ENCODE data around the gene CAMKK1.

CAMKK1 gene

DNA sequence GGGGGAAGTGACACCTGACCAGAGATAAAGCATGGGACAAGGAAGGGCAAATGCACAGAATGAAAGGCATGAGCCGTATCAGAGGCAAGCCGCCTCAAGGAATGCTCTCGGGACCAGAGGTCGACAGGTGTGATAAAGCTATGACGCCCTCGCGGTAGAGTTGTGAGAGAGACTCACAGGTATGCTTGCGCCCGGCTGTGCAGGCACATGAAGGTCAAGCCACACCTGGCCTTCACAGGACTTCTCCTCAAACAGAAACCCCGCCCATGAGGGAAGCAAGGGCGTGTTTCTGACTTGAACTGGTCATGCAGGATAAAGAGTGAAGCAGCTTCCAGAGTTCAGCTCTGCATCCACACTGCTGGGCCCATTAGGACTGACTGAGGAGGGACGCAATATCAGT is 54.6 kb downstream of the CAMKK1 start:
- TF ChIP-seq, protein P1, sequence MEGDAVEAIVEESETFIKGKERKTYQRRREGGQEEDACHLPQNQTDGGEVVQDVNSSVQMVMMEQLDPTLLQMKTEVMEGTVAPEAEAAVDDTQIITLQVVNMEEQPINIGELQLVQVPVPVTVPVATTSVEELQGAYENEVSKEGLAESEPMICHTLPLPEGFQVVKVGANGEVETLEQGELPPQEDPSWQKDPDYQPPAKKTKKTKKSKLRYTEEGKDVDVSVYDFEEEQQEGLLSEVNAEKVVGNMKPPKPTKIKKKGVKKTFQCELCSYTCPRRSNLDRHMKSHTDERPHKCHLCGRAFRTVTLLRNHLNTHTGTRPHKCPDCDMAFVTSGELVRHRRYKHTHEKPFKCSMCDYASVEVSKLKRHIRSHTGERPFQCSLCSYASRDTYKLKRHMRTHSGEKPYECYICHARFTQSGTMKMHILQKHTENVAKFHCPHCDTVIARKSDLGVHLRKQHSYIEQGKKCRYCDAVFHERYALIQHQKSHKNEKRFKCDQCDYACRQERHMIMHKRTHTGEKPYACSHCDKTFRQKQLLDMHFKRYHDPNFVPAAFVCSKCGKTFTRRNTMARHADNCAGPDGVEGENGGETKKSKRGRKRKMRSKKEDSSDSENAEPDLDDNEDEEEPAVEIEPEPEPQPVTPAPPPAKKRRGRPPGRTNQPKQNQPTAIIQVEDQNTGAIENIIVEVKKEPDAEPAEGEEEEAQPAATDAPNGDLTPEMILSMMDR (IDR thresholded peaks at IDR 0.05; ENCODE audit: low read depth, low read length), result no peak
- DNase-seq (ENCODE audit: extremely low read depth, low read depth), result no peak

DNA sequence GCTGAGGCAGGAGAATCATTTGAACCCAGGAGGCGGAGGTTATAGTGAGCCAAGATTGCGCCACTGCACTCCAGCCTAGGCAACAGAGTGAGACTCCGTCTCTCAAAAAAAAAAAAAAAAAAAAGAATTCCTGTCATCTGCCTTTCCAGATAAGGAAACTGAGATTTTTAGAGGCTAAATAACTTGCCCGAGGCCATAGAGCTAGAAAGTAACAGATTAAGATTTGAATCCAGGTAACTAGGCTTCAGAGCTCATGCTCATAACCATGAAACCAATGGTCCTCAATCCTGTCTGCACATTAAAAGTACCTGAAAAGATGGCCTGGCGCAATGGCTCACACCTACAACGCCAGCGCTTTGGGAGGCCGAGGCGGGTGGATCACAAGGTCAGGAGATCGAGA is 56.3 kb downstream of the CAMKK1 start:
- TF ChIP-seq, protein P1 (IDR thresholded peaks at IDR 0.05; ENCODE audit: low read depth, low read length), result no peak

DNA sequence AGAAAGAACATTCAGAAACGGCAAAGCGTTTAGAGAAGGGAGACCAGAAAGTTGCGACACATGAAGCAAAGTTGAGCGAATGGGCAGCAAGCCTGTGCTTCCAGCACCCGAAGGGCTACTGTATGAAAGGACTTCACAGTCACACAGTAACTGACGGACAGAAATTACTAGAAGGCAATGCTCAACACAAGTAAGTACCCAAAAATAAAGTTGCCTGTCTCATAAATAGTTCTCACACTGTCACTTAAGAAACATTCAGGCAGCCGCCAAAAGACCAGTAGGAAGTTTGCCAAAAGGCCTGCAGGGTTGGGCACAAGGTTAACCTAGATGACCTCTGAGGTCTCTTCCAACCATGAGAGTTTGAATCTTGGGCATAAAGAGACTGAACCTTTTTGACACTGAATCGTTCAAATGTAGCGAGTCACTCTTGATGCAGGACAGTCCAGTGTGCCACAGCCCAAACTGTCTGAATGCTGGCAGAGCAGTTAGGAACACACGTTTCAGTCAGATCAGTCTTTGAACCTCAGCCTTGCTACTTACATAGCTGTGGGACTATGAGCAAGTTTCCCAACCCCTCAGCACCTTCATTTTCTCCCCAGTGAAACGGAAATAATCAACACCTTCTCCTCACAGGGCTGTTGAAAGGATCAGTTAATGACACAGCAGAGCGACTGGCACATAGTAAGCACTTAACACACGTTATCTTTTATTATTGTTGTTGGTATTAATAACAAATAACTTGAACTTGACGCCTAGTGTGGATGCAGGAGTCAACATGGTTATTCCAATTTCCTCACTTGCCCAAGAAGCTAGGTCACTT is 57.2 kb downstream of the CAMKK1 start:
- TF ChIP-seq, protein P1 (IDR thresholded peaks at IDR 0.05; ENCODE audit: low read depth, low read length), result no peak
- DNase-seq (ENCODE audit: extremely low read depth, low read depth), result no peak

More for the DNA sequence above, 56.3 kb downstream of the CAMKK1 start:
- no peak for DNase-seq (ENCODE audit: extremely low read depth, low read depth)

DNA sequence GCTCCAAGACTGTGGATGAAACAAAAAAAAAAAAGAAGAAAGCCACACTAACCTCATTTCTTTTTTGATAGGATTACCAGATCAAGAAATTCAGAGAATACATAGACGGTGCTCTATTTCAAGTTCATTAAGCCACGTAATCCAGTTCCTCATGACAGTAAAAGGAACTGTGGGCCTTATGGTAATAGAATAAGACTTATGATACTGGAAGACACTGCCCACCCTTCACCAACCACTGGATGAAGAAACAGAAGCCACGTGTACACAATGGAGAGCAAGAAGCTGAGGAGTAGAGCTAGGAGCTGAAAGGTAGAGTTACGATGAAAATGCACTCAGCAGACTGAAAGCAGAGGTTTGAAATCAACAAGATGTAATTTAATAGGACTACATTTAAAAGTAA is 58.0 kb downstream of the CAMKK1 start:
- TF ChIP-seq, protein P1 (IDR thresholded peaks at IDR 0.05; ENCODE audit: low read depth, low read length), result no peak
- DNase-seq (ENCODE audit: extremely low read depth, low read depth), result no peak

DNA sequence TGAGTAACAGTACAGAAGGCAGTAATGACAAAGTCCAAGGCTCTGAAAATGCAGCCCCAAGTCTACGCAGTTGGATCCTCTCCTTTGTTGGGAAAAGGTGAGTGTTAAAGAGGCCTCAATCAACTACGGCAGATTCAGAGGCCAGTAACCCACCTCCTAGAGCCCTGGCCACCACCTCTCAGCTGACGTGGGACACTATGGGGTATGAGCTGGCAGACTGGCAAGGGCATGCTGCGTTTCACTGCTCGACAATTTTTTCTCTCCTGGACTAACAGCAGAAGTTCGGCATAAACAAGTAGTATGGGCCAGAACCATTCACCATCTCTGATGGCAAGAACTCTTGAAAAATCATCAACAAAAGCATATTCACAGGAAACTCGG is 64.0 kb downstream of the CAMKK1 start:
- TF ChIP-seq, protein P1 (IDR thresholded peaks at IDR 0.05; ENCODE audit: low read depth, low read length), result no peak
- no peak for DNase-seq (ENCODE audit: extremely low read depth, low read depth)

DNA sequence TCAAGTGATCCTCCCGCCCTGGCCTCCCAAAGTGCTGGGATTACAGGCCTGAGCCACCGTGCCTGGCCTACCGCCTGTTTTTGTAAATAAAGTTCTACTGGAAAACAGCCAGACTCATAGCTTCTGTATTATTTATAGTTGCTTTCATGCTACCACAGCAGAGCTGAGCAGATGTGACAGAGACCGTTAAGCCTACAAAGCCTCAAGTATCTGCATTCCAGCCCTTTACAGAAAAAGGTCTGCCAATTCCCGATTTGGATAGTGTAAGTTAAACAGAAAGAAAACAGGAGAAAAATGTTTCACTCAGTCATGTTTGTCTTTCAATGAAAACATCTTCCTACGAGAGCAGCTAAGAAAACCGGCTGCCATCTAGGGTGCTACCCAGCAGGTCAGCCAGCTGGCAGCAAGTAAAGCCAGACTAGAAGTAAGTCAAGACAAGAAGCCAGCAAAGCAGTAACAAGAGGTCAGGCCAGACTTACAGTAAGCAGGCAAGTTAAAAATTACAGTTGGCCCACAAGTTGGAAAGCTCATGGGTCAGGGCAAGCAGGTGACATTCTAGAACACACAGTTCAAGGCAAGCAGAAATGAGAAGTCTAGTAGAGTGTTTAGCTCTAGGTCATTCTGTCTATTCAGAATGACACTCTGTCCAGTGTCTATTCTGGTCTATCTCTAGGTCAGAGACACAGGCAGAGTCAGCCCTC is 64.6 kb downstream of the CAMKK1 start:
- TF ChIP-seq, protein P1 (IDR thresholded peaks at IDR 0.05; ENCODE audit: low read depth, low read length), result no peak
- DNase-seq (ENCODE audit: extremely low read depth, low read depth), result peak; percentile 7

DNA sequence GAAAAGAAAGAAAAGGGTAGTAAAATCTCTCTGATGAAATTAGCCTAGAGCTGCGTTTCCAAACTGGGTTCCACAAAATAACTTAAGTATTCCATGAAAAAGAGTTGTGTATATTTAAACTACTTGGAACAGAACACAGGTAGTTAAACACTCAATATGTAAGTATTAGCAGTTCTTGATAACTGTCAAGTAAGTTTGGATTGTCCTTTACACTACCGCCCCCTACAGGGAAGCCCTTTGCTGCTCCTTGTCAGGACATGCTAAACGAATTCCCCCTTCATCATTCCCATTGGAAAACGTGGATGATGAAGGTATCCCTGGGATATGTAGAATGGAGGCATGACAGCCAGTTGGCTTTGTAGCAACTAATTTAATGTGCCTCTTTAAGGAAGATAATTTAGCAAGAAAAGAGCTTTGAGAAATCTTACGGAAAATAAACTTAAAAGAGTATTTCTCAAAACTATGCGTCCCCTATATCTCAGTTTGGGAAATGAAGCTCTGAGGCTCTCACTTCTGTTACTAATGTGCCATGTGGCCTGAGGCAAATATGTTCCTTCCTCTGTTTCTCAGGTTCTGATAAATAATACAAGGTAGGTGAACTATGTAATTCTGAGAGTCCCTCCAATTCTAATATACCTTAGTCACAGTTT is 65.6 kb downstream of the CAMKK1 start:
- no peak for DNase-seq (ENCODE audit: extremely low read depth, low read depth)
- TF ChIP-seq, protein P1 (IDR thresholded peaks at IDR 0.05; ENCODE audit: low read depth, low read length), result peak; percentile 72

All from AG09319 (cell line).